Measurements from ENCODE around the gene AKNAD1. TPM values are rescaled to one million over a fixed set of nuclear protein-coding genes. Genes with fewer than 3 reads are reported as not detected.

The AKNAD1 gene
- polyA plus RNA-seq, 3 donors, result not detected

DNA sequence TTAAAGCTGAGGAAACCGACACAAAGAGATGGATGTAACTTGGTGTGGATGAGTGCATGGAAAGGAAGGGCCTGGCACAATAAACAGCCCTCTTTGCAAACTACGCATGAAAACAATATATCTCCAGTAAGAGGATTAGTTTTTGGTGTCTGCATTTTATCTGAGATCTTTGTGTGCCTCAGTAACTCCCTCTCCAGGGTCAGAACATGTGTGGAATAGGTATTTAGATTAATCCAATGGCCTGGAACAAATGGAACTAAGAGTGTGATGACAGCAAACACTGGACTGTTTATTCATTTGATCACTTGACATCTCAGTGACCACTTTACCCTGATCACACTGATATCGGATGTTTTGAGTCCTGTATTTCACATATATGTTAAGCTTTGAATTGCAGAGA is 45.3 kb downstream of the AKNAD1 start:
- no peak for DNase-seq
- no peak overlapping the region for H3K4me2 ChIP-seq (replicated peaks; ENCODE audit: extremely low read depth, low read length, poor library complexity, severe bottlenecking)
- H3K4me3 ChIP-seq (replicated peaks in 1 of 3; ENCODE audit: low read depth in 2 of 3, low read length in 3 of 3), result no peak overlapping the region
- Mint-ChIP-seq H3K27ac (no peak overlapping the region), H3K27me3 (ENCODE audit: low read depth in 3 of 3) (peaks cover 0 to 2% (median 0%) of the 10 kb centered on the region in 3 donors), H3K4me3 (no peak overlapping the region), H3K9me3 (no peaks in the 10 kb centered on the region), H3K4me1 (peaks cover 4% of the 10 kb centered on the region), H3K36me3 (peaks cover 36 to 51% of the 10 kb centered on the region in 2 donors)
- no peaks in the 10 kb centered on the region for H4K20me1 ChIP-seq (ENCODE audit: insufficient read depth, low read length)
- no peak overlapping the region for H3K27ac ChIP-seq (ENCODE audit: low read depth in 1 of 2, low read length in 2 of 2)
- intact Hi-C loops (cut with micrococcal nuclease), result no loop called here
- H3K79me2 ChIP-seq (ENCODE audit: insufficient read depth, low read length), result no peaks in the 10 kb centered on the region
- H3K9ac ChIP-seq (ENCODE audit: insufficient read depth, low read length, poor library complexity, severe bottlenecking), result no peak overlapping the region
- no peak overlapping the region for H2AFZ ChIP-seq (ENCODE audit: insufficient read depth, low read depth, low read length, poor library complexity, severe bottlenecking)
- no peaks in the 10 kb centered on the region for H3K27me3 ChIP-seq (ENCODE audit: control insufficient read depth in 2 of 2, insufficient read depth in 2 of 2, low read length in 2 of 2)
- whole genome bisulfite sequencing (ENCODE audit: insufficient coverage), result no CpG with 5 or more reads among the region's 3 CpGs
- H3K9me3 ChIP-seq (replicated peaks in 1 of 2; ENCODE audit: control insufficient read depth in 1 of 2, insufficient read depth in 1 of 2, low read length in 2 of 2), result no peaks in the 10 kb centered on the region
- H3K36me3 ChIP-seq (replicated peaks in 1 of 2; ENCODE audit: control insufficient read depth in 1 of 2, insufficient read depth in 2 of 2, low read length in 2 of 2), result peaks cover 57% of the 10 kb centered on the region in 2 donors
- H3K4me1 ChIP-seq (ENCODE audit: control insufficient read depth in 1 of 2, insufficient read depth in 2 of 2, low read length in 2 of 2), result no peaks in the 10 kb centered on the region
- no peak for TF ChIP-seq CTCF (IDR thresholded peaks at IDR 0.05)

DNA sequence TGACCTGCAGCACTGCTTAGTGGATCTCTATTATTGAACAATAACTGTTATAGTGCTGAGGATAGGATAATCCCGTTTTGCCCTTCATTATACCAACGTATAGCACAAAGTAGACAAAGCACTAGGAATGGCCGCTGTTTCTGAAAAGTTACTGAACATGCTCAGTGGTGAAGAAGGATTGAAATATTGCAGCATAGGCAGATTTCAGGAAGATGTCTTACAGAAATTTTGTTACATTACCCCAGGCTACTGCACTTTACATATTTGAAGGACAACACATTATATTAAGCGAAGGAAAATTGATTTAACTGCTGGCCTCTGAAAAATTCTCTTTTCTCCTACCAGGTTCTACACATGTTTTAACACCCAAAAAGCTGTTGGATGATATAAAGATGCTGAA is 48.5 kb downstream of the AKNAD1 start:
- H2AFZ ChIP-seq (ENCODE audit: insufficient read depth, low read depth, low read length, poor library complexity, severe bottlenecking), result no peak overlapping the region
- WGBS (ENCODE audit: insufficient coverage), result 100% methylated on average over 1 of the region's 4 CpGs
- Mint-ChIP-seq H3K36me3 (peaks cover 59 to 79% of the 10 kb centered on the region in 2 donors), H3K9me3 (no peaks in the 10 kb centered on the region), H3K27me3 (ENCODE audit: low read depth in 3 of 3) (peaks cover 0 to 2% (median 0%) of the 10 kb centered on the region in 3 donors), H3K27ac (no peak overlapping the region), H3K4me3 (no peak overlapping the region), H3K4me1 (no peaks in the 10 kb centered on the region)
- intact Hi-C loops (cut with micrococcal nuclease), result no loop called here
- peaks cover 6% of the 10 kb centered on the region for H4K20me1 ChIP-seq (ENCODE audit: insufficient read depth, low read length)
- H3K9ac ChIP-seq (ENCODE audit: insufficient read depth, low read length, poor library complexity, severe bottlenecking), result no peak overlapping the region
- H3K79me2 ChIP-seq (ENCODE audit: insufficient read depth, low read length), result no peaks in the 10 kb centered on the region
- TF ChIP-seq CTCF (IDR thresholded peaks at IDR 0.05), result no peak
- H3K27me3 ChIP-seq (ENCODE audit: control insufficient read depth in 2 of 2, insufficient read depth in 2 of 2, low read length in 2 of 2), result no peaks in the 10 kb centered on the region
- no peak overlapping the region for H3K4me3 ChIP-seq (replicated peaks in 1 of 3; ENCODE audit: low read depth in 2 of 3, low read length in 3 of 3)
- H3K36me3 ChIP-seq (replicated peaks in 1 of 2; ENCODE audit: control insufficient read depth in 1 of 2, insufficient read depth in 2 of 2, low read length in 2 of 2), result peaks cover 86 to 89% of the 10 kb centered on the region in 2 donors
- no peak overlapping the region for H3K4me2 ChIP-seq (replicated peaks; ENCODE audit: extremely low read depth, low read length, poor library complexity, severe bottlenecking)
- no peak overlapping the region for H3K27ac ChIP-seq (ENCODE audit: low read depth in 1 of 2, low read length in 2 of 2)
- H3K4me1 ChIP-seq (ENCODE audit: control insufficient read depth in 1 of 2, insufficient read depth in 2 of 2, low read length in 2 of 2), result no peaks in the 10 kb centered on the region
- H3K9me3 ChIP-seq (replicated peaks in 1 of 2; ENCODE audit: control insufficient read depth in 1 of 2, insufficient read depth in 1 of 2, low read length in 2 of 2), result no peaks in the 10 kb centered on the region
- DNase-seq, result no peak
